Kasumi-1 (cell line): Measurements from ENCODE around the gene PGAM2.

Experiments used
- DNase-seq, 2 experiments: peaks; one replicate each; lab custom pipeline; 2025; lab: John Stamatoyannopoulos, UW

PGAM2 gene

GRCh38 chr7:44103923-44104859 is 38.8 kb upstream of the PGAM2 start, which contains the start of gene AEBP1:
TSS of gene AEBP1 (plus strand) at chr7:44104345. CDS start at chr7:44104666, 321 bp downstream.
- DNase-seq, result peak; percentile 20 to 29

GRCh38 chr7:44103566-44103922 is 38.2 kb upstream of the PGAM2 start:
- DNase-seq, result no peak

GRCh38 chr7:44102846-44103565 is 37.6 kb upstream of the PGAM2 start:
- no peak for DNase-seq

- no peak for DNase-seq
These were observed 36.8 kb upstream of the PGAM2 start for GRCh38 chr7:44101966-44102845.

GRCh38 chr7:44101303-44101965 is 36.1 kb upstream of the PGAM2 start:
- DNase-seq, result no peak

- DNase-seq, result no peak
These were observed 35.3 kb upstream of the PGAM2 start for GRCh38 chr7:44100458-44101302.

- no peak for DNase-seq
These were observed 34.3 kb upstream of the PGAM2 start for GRCh38 chr7:44099669-44100068.

GRCh38 chr7:44098092-44099068 is 33.0 kb upstream of the PGAM2 start:
- DNase-seq, result no peak

GRCh38 chr7:44097064-44097932 is 31.9 kb upstream of the PGAM2 start:
- DNase-seq, result peak in 1 of 2 experiments; percentile 26

GRCh38 chr7:44096326-44096881 is 31.0 kb upstream of the PGAM2 start:
- DNase-seq, result no peak

- no peak for DNase-seq
These were observed 30.4 kb upstream of the PGAM2 start for GRCh38 chr7:44095781-44096180.

- DNase-seq, result no peak
These were observed 29.7 kb upstream of the PGAM2 start for GRCh38 chr7:44094883-44095592.

GRCh38 chr7:44094365-44094764 is 29.0 kb upstream of the PGAM2 start:
- no peak for DNase-seq

GRCh38 chr7:44093102-44093641 is 27.8 kb upstream of the PGAM2 start:
- no peak for DNase-seq

- DNase-seq, result no peak
These were observed 22.8 kb upstream of the PGAM2 start for GRCh38 chr7:44087911-44088838.

GRCh38 chr7:44086627-44087026 is 21.3 kb upstream of the PGAM2 start:
- no peak for DNase-seq
